K562 (cell line): ENCODE data around the gene FOXJ3.

ENCODE experiments used
- CTCF ChIP-seq, 3 experiments: IDR thresholded peaks in 2 of 3; conservative IDR thresholded peaks in 1 of 3; 2 replicates each; pipeline ENCODE4 v1.5.1; 2011 to 2012; ENCODE audit warnings: low read length in 3 of 3, mild to moderate bottlenecking in 3 of 3, control low read depth in 2 of 3, improper control_type of control experiment in 1 of 3, inconsistent platforms in 1 of 3, low read depth in 1 of 3, mixed read lengths in 1 of 3, moderate library complexity in 1 of 3; ENCODE audit not compliant: insufficient read depth in 2 of 3
- ETV5 ChIP-seq: sonication (generic); formaldehyde crosslinking; IDR thresholded peaks from 2 replicates; pipeline ENCODE4 v1.4.0; 2020; ENCODE audit warnings: low read depth, mild to moderate bottlenecking, missing genetic modification reagents
- HDAC2 ChIP-seq: fragments of 450-650 bp; IDR thresholded peaks from 2 replicates; pipeline ENCODE4 v1.6.1; 2016; ENCODE audit warnings: mild to moderate bottlenecking
- KDM5B ChIP-seq: fragments of 200-600 bp; sonication (generic); IDR thresholded peaks from 2 replicates; pipeline ENCODE4 v1.6.1; 2012; ENCODE audit warnings: low read depth, mild to moderate bottlenecking, moderate library complexity, low read length, control low read depth, inconsistent platforms; ENCODE audit not compliant: insufficient replicate concordance
- MYC ChIP-seq, 2 experiments: fragments of 250-450 bp in 1 of 2; sonication (Bioruptor Pico) in 1 of 2; IDR thresholded peaks; 2 replicates each; pipeline versions ENCODE4 v1.5.1 to v1.6.1; 2012 to 2021; ENCODE audit warnings: low read depth in 2 of 2, borderline replicate concordance in 1 of 2, improper control_type of control experiment in 1 of 2, low read length in 1 of 2, mild to moderate bottlenecking in 1 of 2, moderate library complexity in 1 of 2
- PHF21A ChIP-seq: fragments of 450-650 bp; IDR thresholded peaks from 2 replicates; pipeline ENCODE4 v1.6.1; 2017; ENCODE audit warnings: low read depth, borderline replicate concordance
- POLR2AphosphoS5 ChIP-seq: IDR thresholded peaks from 2 replicates; pipeline ENCODE4 v1.6.1; 2011; ENCODE audit warnings: mild to moderate bottlenecking, low read depth, low read length, moderate library complexity; ENCODE audit not compliant: control insufficient read depth, insufficient read depth
- RBM17 ChIP-seq: fragments of 200-400 bp; formaldehyde crosslinking; IDR thresholded peaks from 2 replicates; pipeline ENCODE4 v1.6.1; 2017; ENCODE audit warnings: low read depth, mild to moderate bottlenecking, low read length, borderline replicate concordance
- RFX5 ChIP-seq: IDR thresholded peaks from 2 replicates; pipeline ENCODE4 v1.6.1; 2011; ENCODE audit warnings: low read depth, mild to moderate bottlenecking, improper control_type of control experiment, low read length
- USF1 ChIP-seq: sonication (generic); formaldehyde crosslinking; IDR thresholded peaks from 2 replicates; pipeline ENCODE4 v1.9.0; 2022; ENCODE audit warnings: mild to moderate bottlenecking, missing genetic modification reagents

- no peak for TF ChIP-seq RFX5
- TF ChIP-seq CTCF (IDR thresholded peaks at IDR 0.05 in 2 of 3, conservative IDR thresholded peaks at IDR 0.05 in 1 of 3; ENCODE audit: insufficient read depth in 2 of 3, low read depth in 1 of 3, low read length in 3 of 3) = no peak
- TF ChIP-seq KDM5B = no peak
- no peak for TF ChIP-seq POLR2AphosphoS5
- TF ChIP-seq MYC (IDR thresholded peaks at IDR 0.05; ENCODE audit: low read depth, low read length) = no peak
- TF ChIP-seq MYC (CRISPR knock-in tag; IDR thresholded peaks at IDR 0.05; ENCODE audit: borderline replicate concordance, low read depth) = no peak
- no peak for TF ChIP-seq ETV5
- no peak for TF ChIP-seq RBM17
- no peak for TF ChIP-seq HDAC2
- no peak for TF ChIP-seq USF1 (CRISPR knock-in tag)
- no peak for TF ChIP-seq PHF21A
Measured at GRCh38 chr1:42258218-42258617, 76.8 kb downstream of the FOXJ3 start.
